HEK293 (cell line): ENCODE results near the gene CEBPG.

Source experiments
- CTCF ChIA-PET: fragments of 350-600 bp; formaldehyde crosslinking; extraction: SDS; loops from one replicate; lab custom pipeline; 2021; ENCODE audit warnings: antibody characterized with exemption; lab: Yijun Ruan, JAX
- POLR2A ChIA-PET: fragments of 300-600 bp; formaldehyde crosslinking; extraction: SDS; loops from one replicate; lab custom pipeline; 2020; ENCODE audit warnings: antibody characterized with exemption, inconsistent platforms; lab: Yijun Ruan, JAX
- H3K27ac ChIP-seq: fragments of 200-500 bp; sonication (Bioruptor generic); 2 replicates; pipeline ENCODE4 v1.5.1; 2014; ENCODE audit warnings: low read depth, low read length, control low read depth, inconsistent platforms; ENCODE audit errors: extremely low read depth
- H3K36me3 ChIP-seq, 2 experiments: fragments of 200-500 bp in 1 of 2; sonication (Bioruptor generic) in 1 of 2; 1 replicate in 1 of 2; 2 replicates in 1 of 2; pipeline ENCODE4 v1.5.1; 2014 to 2017; ENCODE audit warnings: inconsistent platforms in 2 of 2, low read length in 2 of 2; ENCODE audit not compliant: control insufficient read depth in 2 of 2, insufficient read depth in 1 of 2
- H3K4me1 ChIP-seq: fragments of 200-500 bp; sonication (Bioruptor generic); 2 replicates; pipeline ENCODE4 v1.5.1; 2014; ENCODE audit warnings: mild to moderate bottlenecking, low read length, inconsistent platforms; ENCODE audit not compliant: control insufficient read depth, insufficient read depth
- H3K4me3 ChIP-seq: 2 replicates; pipeline ENCODE4 v1.5.1; 2011; ENCODE audit warnings: low read depth, mild to moderate bottlenecking, control low read depth, low read length, moderate library complexity
- H3K9me3 ChIP-seq: fragments of 200-500 bp; sonication (Bioruptor generic); 2 replicates; pipeline ENCODE4 v1.5.1; 2014; ENCODE audit warnings: low read depth, low read length, inconsistent platforms; ENCODE audit not compliant: control insufficient read depth, insufficient read depth
- GLIS1 ChIP-seq: fragments of 450-650 bp; formaldehyde crosslinking; IDR thresholded peaks from 2 replicates; pipeline ENCODE4 v1.5.1; 2016; ENCODE audit warnings: missing biosample characterization, missing genetic modification characterization
- GLIS2 ChIP-seq: fragments of 450-650 bp; formaldehyde crosslinking; IDR thresholded peaks from 2 replicates; pipeline ENCODE4 v1.5.1; 2016; ENCODE audit warnings: missing biosample characterization, missing genetic modification characterization
- SALL2 ChIP-seq: fragments of 450-650 bp; formaldehyde crosslinking; IDR thresholded peaks from 2 replicates; pipeline ENCODE4 v1.5.0; 2017; ENCODE audit warnings: missing biosample characterization, mild to moderate bottlenecking, missing genetic modification characterization, borderline replicate concordance
- SP7 ChIP-seq: fragments of 450-650 bp; formaldehyde crosslinking; IDR thresholded peaks from 2 replicates; pipeline ENCODE4 v1.5.1; 2016; ENCODE audit warnings: missing biosample characterization, missing genetic modification characterization
- ZBTB48 ChIP-seq: fragments of 450-650 bp; formaldehyde crosslinking; IDR thresholded peaks from 2 replicates; pipeline ENCODE4 v1.5.1; 2016; ENCODE audit warnings: missing biosample characterization, missing genetic modification characterization
- ZFP37 ChIP-seq: fragments of 450-650 bp; formaldehyde crosslinking; IDR thresholded peaks from 2 replicates; pipeline ENCODE4 v1.5.1; 2016; ENCODE audit warnings: missing biosample characterization, missing genetic modification characterization
- ZIC2 ChIP-seq: fragments of 450-650 bp; formaldehyde crosslinking; IDR thresholded peaks from 2 replicates; pipeline ENCODE4 v1.5.1; 2016; ENCODE audit warnings: missing biosample characterization, missing genetic modification characterization
- ZNF223 ChIP-seq: fragments of 450-650 bp; formaldehyde crosslinking; IDR thresholded peaks from 2 replicates; pipeline ENCODE4 v1.5.1; 2016; ENCODE audit warnings: missing biosample characterization, missing genetic modification characterization
- ZNF248 ChIP-seq: fragments of 450-650 bp; formaldehyde crosslinking; IDR thresholded peaks from 2 replicates; pipeline ENCODE4 v1.5.1; 2017; ENCODE audit warnings: missing biosample characterization, missing genetic modification characterization
- ZNF341 ChIP-seq: fragments of 450-650 bp; formaldehyde crosslinking; IDR thresholded peaks from 2 replicates; pipeline ENCODE4; 2016; ENCODE audit warnings: low read depth, missing biosample characterization, missing genetic modification characterization
- ZNF416 ChIP-seq: fragments of 450-650 bp; formaldehyde crosslinking; IDR thresholded peaks from 2 replicates; pipeline ENCODE4 v1.5.1; 2016; ENCODE audit warnings: missing biosample characterization, missing genetic modification characterization
- ZNF571 ChIP-seq: fragments of 450-650 bp; formaldehyde crosslinking; IDR thresholded peaks from 2 replicates; pipeline ENCODE4 v1.5.0; 2017; ENCODE audit warnings: missing biosample characterization, missing genetic modification characterization
- ZNF600 ChIP-seq: fragments of 450-650 bp; formaldehyde crosslinking; IDR thresholded peaks from 2 replicates; pipeline ENCODE4 v1.5.1; 2016; ENCODE audit warnings: missing biosample characterization, missing genetic modification characterization
- ZNF658 ChIP-seq: fragments of 450-650 bp; formaldehyde crosslinking; IDR thresholded peaks from 2 replicates; pipeline ENCODE4; 2016; ENCODE audit warnings: missing biosample characterization, missing genetic modification characterization
- ZNF660 ChIP-seq: fragments of 450-650 bp; IDR thresholded peaks from 2 replicates; pipeline ENCODE4 v1.5.1; 2018; ENCODE audit warnings: missing biosample characterization, mild to moderate bottlenecking, missing genetic modification characterization
- ZNF670 ChIP-seq: fragments of 450-650 bp; formaldehyde crosslinking; IDR thresholded peaks from 2 replicates; pipeline ENCODE4 v1.5.1; 2016; ENCODE audit warnings: missing biosample characterization, missing genetic modification characterization, low read depth
- TF ChIP-seq, protein P1 (sequence below): fragments of 450-650 bp; formaldehyde crosslinking; IDR thresholded peaks from 2 replicates; pipeline ENCODE4 v1.5.1; 2016; ENCODE audit warnings: missing biosample characterization, missing genetic modification characterization
- TF ChIP-seq, protein P2 (sequence below): fragments of 450-650 bp; formaldehyde crosslinking; IDR thresholded peaks from 2 replicates; pipeline ENCODE4 v1.5.1; 2016; ENCODE audit warnings: missing biosample characterization, missing genetic modification characterization
- TF ChIP-seq, protein P3 (sequence below): fragments of 450-650 bp; formaldehyde crosslinking; IDR thresholded peaks from 2 replicates; pipeline ENCODE4 v1.5.0; 2017; ENCODE audit warnings: missing biosample characterization, missing genetic modification characterization, borderline replicate concordance

CEBPG gene

DNA sequence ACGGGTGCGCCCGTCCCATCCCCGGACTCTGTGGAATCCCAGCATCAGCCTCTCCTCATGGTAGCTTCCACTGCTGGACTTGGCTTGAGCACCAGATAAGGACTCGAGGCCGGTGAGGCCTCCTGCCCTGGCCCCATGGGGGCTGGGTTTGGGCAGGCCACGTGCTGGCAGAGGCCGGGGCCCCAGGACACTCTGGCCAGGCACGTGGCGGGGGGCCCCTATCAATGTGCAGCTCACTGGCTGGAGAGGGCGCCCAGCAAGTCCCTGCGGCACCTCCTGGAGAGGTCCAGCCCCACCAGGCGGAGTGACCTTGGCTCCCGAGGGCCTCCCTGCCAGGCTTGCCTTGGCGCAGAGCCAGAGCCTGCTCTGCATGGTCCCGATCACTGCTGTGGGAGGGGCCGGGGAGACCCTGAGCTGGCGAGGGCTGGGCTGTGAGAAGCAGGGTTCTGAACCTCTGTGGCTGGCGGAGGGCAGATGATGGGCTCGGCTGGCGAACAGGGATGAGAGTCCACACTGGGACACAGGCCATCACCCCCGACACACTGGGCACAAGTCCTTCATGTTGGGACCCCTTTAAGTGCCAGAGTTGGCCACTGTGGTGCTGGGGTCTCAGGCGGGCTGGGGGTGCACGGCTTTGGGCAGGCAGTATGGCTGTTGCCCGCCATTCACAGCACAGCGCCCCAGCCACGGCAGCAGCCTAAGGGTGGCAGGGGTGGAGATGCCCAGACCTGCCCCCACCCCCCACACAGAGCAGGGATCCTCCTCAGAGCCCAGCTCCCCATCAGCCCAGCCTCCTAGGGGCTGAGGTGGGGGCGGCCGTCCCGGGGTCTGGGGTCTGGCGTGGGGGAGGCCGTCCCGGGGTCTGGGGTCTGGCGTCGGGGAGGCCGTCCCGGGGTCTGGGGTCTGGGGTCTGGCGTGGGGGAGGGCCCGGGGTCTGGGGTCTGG lies 19.1 kb downstream of the CEBPG start (continued):
- TF ChIP-seq, protein P1, sequence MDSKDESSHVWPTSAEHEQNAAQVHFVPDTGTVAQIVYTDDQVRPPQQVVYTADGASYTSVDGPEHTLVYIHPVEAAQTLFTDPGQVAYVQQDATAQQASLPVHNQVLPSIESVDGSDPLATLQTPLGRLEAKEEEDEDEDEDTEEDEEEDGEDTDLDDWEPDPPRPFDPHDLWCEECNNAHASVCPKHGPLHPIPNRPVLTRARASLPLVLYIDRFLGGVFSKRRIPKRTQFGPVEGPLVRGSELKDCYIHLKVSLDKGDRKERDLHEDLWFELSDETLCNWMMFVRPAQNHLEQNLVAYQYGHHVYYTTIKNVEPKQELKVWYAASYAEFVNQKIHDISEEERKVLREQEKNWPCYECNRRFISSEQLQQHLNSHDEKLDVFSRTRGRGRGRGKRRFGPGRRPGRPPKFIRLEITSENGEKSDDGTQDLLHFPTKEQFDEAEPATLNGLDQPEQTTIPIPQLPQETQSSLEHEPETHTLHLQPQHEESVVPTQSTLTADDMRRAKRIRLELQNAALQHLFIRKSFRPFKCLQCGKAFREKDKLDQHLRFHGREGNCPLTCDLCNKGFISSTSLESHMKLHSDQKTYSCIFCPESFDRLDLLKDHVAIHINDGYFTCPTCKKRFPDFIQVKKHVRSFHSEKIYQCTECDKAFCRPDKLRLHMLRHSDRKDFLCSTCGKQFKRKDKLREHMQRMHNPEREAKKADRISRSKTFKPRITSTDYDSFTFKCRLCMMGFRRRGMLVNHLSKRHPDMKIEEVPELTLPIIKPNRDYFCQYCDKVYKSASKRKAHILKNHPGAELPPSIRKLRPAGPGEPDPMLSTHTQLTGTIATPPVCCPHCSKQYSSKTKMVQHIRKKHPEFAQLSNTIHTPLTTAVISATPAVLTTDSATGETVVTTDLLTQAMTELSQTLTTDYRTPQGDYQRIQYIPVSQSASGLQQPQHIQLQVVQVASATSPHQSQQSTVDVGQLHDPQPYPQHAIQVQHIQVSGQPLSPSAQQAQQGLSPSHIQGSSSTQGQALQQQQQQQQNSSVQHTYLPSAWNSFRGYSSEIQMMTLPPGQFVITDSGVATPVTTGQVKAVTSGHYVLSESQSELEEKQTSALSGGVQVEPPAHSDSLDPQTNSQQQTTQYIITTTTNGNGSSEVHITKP (tag by site-specific recombination), result peak; percentile 40
- TF ChIP-seq ZFP37 (tag by site-specific recombination) (no peak), ZBTB48 (tag by site-specific recombination) (0 out of 2 replicates have a peak, but pooled peaks have one; percentile 27), SALL2 (tag by site-specific recombination) (0 out of 2 replicates have a peak, but pooled peaks have one; percentile 10)
- TF ChIP-seq, protein P2, sequence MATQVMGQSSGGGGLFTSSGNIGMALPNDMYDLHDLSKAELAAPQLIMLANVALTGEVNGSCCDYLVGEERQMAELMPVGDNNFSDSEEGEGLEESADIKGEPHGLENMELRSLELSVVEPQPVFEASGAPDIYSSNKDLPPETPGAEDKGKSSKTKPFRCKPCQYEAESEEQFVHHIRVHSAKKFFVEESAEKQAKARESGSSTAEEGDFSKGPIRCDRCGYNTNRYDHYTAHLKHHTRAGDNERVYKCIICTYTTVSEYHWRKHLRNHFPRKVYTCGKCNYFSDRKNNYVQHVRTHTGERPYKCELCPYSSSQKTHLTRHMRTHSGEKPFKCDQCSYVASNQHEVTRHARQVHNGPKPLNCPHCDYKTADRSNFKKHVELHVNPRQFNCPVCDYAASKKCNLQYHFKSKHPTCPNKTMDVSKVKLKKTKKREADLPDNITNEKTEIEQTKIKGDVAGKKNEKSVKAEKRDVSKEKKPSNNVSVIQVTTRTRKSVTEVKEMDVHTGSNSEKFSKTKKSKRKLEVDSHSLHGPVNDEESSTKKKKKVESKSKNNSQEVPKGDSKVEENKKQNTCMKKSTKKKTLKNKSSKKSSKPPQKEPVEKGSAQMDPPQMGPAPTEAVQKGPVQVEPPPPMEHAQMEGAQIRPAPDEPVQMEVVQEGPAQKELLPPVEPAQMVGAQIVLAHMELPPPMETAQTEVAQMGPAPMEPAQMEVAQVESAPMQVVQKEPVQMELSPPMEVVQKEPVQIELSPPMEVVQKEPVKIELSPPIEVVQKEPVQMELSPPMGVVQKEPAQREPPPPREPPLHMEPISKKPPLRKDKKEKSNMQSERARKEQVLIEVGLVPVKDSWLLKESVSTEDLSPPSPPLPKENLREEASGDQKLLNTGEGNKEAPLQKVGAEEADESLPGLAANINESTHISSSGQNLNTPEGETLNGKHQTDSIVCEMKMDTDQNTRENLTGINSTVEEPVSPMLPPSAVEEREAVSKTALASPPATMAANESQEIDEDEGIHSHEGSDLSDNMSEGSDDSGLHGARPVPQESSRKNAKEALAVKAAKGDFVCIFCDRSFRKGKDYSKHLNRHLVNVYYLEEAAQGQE (tag by site-specific recombination), result no peak; the same call in 1 of the 2 replicates
- TF ChIP-seq, all 188 proteins: peak for 21

DNA sequence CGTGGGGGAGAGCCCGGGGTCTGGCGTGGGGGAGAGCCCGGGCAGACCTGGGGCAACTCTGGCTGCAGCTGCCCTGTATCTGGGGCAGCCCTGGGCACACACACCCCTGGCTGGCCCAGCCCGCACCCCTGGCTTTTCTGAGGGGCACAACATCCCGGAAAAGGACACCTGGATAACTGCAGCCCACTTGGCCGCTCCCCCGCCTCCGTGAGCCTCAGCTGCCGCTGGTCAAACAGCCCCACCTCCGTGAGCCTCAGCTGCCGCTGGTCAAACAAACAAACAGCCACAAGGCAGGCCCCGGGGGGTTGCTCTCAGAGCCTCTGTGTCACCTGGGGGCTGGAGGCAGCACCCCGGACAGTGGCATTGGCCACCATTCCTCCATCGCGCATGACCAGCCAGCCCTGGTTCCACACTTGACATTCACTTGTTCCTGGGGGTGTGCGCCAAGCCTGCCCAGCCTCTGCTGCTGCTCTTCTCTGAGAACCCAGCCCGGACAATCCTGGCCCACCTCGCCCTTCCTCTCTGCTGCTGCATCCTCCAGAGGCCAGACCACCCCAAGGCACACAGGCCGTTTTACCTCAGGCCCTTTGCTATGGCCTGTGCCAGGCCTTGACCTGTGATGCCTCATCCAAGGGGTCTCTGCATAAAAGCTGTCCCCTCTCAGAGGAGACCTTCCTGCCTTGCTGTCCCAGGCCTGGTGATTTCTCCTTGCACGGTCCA lies 19.9 kb downstream of the CEBPG start:
- TF ChIP-seq, protein P2 (tag by site-specific recombination), result peak; percentile 97
- TF ChIP-seq ZNF658, result no peak
- TF ChIP-seq ZNF670 (tag by site-specific recombination), result no peak
- TF ChIP-seq ZNF416, result no peak
- TF ChIP-seq ZNF223 (tag by site-specific recombination), result no peak
- TF ChIP-seq, protein P3, sequence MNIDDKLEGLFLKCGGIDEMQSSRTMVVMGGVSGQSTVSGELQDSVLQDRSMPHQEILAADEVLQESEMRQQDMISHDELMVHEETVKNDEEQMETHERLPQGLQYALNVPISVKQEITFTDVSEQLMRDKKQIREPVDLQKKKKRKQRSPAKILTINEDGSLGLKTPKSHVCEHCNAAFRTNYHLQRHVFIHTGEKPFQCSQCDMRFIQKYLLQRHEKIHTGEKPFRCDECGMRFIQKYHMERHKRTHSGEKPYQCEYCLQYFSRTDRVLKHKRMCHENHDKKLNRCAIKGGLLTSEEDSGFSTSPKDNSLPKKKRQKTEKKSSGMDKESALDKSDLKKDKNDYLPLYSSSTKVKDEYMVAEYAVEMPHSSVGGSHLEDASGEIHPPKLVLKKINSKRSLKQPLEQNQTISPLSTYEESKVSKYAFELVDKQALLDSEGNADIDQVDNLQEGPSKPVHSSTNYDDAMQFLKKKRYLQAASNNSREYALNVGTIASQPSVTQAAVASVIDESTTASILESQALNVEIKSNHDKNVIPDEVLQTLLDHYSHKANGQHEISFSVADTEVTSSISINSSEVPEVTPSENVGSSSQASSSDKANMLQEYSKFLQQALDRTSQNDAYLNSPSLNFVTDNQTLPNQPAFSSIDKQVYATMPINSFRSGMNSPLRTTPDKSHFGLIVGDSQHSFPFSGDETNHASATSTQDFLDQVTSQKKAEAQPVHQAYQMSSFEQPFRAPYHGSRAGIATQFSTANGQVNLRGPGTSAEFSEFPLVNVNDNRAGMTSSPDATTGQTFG, result no peak
- TF ChIP-seq ZNF571 (tag by site-specific recombination), result 0 out of 2 replicates have a peak, but pooled peaks have one; percentile 32
- peak; percentile 73 for TF ChIP-seq ZIC2 (tag by site-specific recombination)
- peak; percentile 59 for TF ChIP-seq GLIS2 (tag by site-specific recombination)
- TF ChIP-seq ZNF341, result no peak
- TF ChIP-seq ZNF660 (tag by site-specific recombination), result no peak
- TF ChIP-seq ZNF248 (tag by site-specific recombination), result no peak
- TF ChIP-seq SP7 (tag by site-specific recombination), result no peak
- TF ChIP-seq GLIS1 (tag by site-specific recombination), result peak; percentile 77
- TF ChIP-seq ZNF600 (tag by site-specific recombination), result peak; percentile 66
- Histone ChIP-seq H3K36me3 (no peaks in the 10 kb centered on the region), H3K9me3 (no peaks in the 10 kb centered on the region), H3K27ac (no peak overlapping the region), H3K4me1 (peaks cover 22% of the 10 kb centered on the region), H3K4me3 (no peak overlapping the region)
- CTCF ChIA-PET, result interaction anchor here (0.8 to 1.0 kb wide), 2 partner anchors 13 to 39 kb away, joined by 3 to 4 read pairs; no protein-coding TSS in a partner anchor
- POLR2A ChIA-PET, result interaction anchor here (0.6 to 1.9 kb wide), 3 partner anchors 13 to 106 kb away, joined by 3 to 7 read pairs (median 3); partner anchors contain the start of gene CEBPA
